Uterus (tissue), 2 donors: Measurements from ENCODE around the gene ADD2.

Source experiments
- POLR2A ChIP-seq, 2 donors: fragments of 450-650 bp; IDR thresholded peaks; one replicate each; pipeline ENCODE4 v1.6.1; 2016; ENCODE audit warnings: antibody characterized with exemption in 2 of 2, mild to moderate bottlenecking in 1 of 2, moderate library complexity in 1 of 2
- TF ChIP-seq, protein P1 (sequence below), 4 experiments: fragments of 200-600 bp in 2 of 4; fragments of 450-650 bp in 2 of 4; sonication (generic) in 2 of 4; IDR thresholded peaks; one replicate each; pipeline ENCODE4 v1.5.1; 2016 to 2019; ENCODE audit warnings: antibody characterized with exemption in 4 of 4, mild to moderate bottlenecking in 2 of 4, moderate library complexity in 1 of 4

DNA sequence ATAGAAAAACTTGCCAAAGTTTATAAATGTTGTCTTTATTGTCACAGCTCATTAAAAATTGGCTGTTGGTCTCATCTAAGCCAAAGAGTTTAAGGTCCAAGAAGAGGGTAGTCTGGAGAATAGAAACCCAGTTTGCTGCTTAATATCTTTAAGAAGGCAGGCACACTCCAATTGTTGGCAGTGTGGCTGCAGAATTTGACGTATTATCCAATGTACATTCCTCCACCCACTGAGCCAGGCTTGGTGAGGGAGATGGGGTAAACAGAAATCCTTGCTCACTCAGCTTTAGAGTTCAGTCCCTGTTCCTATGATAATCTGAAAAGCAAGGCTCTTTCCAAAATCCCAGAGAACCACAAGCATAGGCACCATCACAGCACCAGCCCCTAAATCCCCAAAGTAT is 10.7 kb upstream of the ADD2 start:
- TF ChIP-seq, protein P1, sequence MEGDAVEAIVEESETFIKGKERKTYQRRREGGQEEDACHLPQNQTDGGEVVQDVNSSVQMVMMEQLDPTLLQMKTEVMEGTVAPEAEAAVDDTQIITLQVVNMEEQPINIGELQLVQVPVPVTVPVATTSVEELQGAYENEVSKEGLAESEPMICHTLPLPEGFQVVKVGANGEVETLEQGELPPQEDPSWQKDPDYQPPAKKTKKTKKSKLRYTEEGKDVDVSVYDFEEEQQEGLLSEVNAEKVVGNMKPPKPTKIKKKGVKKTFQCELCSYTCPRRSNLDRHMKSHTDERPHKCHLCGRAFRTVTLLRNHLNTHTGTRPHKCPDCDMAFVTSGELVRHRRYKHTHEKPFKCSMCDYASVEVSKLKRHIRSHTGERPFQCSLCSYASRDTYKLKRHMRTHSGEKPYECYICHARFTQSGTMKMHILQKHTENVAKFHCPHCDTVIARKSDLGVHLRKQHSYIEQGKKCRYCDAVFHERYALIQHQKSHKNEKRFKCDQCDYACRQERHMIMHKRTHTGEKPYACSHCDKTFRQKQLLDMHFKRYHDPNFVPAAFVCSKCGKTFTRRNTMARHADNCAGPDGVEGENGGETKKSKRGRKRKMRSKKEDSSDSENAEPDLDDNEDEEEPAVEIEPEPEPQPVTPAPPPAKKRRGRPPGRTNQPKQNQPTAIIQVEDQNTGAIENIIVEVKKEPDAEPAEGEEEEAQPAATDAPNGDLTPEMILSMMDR (IDR thresholded peaks at IDR 0.05) = no peak
- TF ChIP-seq POLR2A (IDR thresholded peaks at IDR 0.05) = no peak
